Mammary epithelial cell (primary cell): ENCODE measurements around the gene MPHOSPH9.

ENCODE experiments used
- CTCF ChIP-seq, 2 donors: IDR thresholded peaks in 1 of 2; conservative IDR thresholded peaks in 1 of 2; 2 replicates each; pipeline ENCODE4 v1.5.1; 2011 to 2012; ENCODE audit warnings: inconsistent platforms in 2 of 2, low read length in 2 of 2, mild to moderate bottlenecking in 2 of 2, control low read depth in 1 of 2, low read depth in 1 of 2; ENCODE audit not compliant: insufficient read depth in 1 of 2; ENCODE audit errors: extremely low read depth in 1 of 2
- EZH2 ChIP-seq: IDR thresholded peaks from 2 replicates; pipeline ENCODE4 v1.6.1; 2012; ENCODE audit warnings: low read length, inconsistent platforms, borderline replicate concordance

GRCh38 chr12:123127182-123127495, 105.8 kb downstream of the MPHOSPH9 start:
- TF ChIP-seq CTCF (conservative IDR thresholded peaks at IDR 0.05 in 1 of 2, IDR thresholded peaks at IDR 0.05 in 1 of 2; ENCODE audit: extremely low read depth in 1 of 2, insufficient read depth in 1 of 2, low read depth in 1 of 2, low read length in 2 of 2) (no peak), EZH2 (no peak)
